ENCODE results near the gene SUDS3. TPM values are rescaled to one million over a fixed set of nuclear protein-coding genes. Genes with fewer than 3 reads are reported as not detected.
A peak's percentile ranks its signal among the peaks of the same experiment; 100 is the strongest.

The SUDS3 gene
- total and polyA plus RNA-seq, 5 experiments from 2014 or later = 10.7 to 31.7 (median 13.9) TPM

- DNase-seq (peak in 1 of 10 donors; percentile 21), ATAC-seq (peak; percentile 56 to 61)
- no peaks in the 10 kb centered on the region for H3K27me3 Mint-ChIP-seq
- peak overlapping the region; percentile 83 to 97 (median 90) for H3K27ac Mint-ChIP-seq
- POLR2A ChIA-PET = interaction anchor here (0.6 to 4.7 kb wide), 7 partner anchors 9 to 222 kb away, joined by 3 to 46 read pairs (median 3); partner anchors contain the start of genes PEBP1, SUDS3 and TAOK3
- H3K4me1 Mint-ChIP-seq = peaks cover 17 to 65% (median 41%) of the 10 kb centered on the region in 4 donors
- H3K9me3 Mint-ChIP-seq = peaks cover 0 to 4% (median 0%) of the 10 kb centered on the region in 9 donors
- H3K36me3 Mint-ChIP-seq = peaks cover 0 to 13% (median 7%) of the 10 kb centered on the region in 3 donors
- H3K4me3 Mint-ChIP-seq = peak overlapping the region; percentile 82 to 98 (median 92)
Observed at GRCh38 chr12:118358612-118359540, 17.5 kb upstream of the SUDS3 start.

DNA sequence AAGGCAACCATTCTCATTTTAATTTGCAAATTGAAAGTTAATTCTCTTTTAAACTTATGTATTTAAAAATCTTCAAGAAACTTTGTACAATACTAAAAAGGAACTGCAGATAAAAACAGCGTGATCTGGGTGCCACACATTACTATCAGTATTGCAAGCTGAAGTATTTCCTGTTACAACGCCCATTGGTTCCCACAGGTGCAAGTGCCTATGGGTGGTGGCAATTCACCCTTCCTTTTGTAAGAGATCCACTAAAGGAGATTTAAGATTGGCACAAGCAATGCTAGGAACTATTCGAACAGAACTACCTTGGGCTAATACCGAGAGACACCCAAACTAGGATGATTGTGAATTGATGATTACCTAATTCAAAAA is 16.8 kb upstream of the SUDS3 start:
- Mint-ChIP-seq H3K9me3 (peaks cover 0 to 1% (median 0%) of the 10 kb centered on the region in 9 donors), H3K4me3 (peak overlapping the region; percentile 82 to 98 (median 92)), H3K36me3 (peaks cover 0 to 9% (median 3%) of the 10 kb centered on the region in 3 donors), H3K27ac (peak overlapping the region; percentile 83 to 97 (median 90)), H3K27me3 (no peaks in the 10 kb centered on the region), H3K4me1 (peaks cover 15 to 62% (median 41%) of the 10 kb centered on the region in 4 donors)
- ATAC-seq (peak; percentile 87 to 88), DNase-seq (peak in 5 of 10 donors; percentile 17 to 39 (median 32))
- POLR2A ChIA-PET = interaction anchor here (0.8 to 4.7 kb wide), 5 partner anchors 8 to 223 kb away, joined by 3 to 46 read pairs (median 4); partner anchors contain the start of genes PEBP1, SUDS3 and TAOK3

GRCh38 chr12:118361092-118361404 is 15.3 kb upstream of the SUDS3 start:
- ATAC-seq = no peak
- POLR2A ChIA-PET = interaction anchor here (1.0 kb wide), 1 partner anchor 12 kb away, joined by 3 read pairs; the partner anchor contains the start of gene TAOK3
- Mint-ChIP-seq H3K27ac (no peak overlapping the region), H3K9me3 (peaks cover 0 to 1% (median 0%) of the 10 kb centered on the region in 9 donors), H3K4me3 (no peak overlapping the region), H3K36me3 (peaks cover 0 to 3% (median 0%) of the 10 kb centered on the region in 3 donors), H3K27me3 (no peaks in the 10 kb centered on the region), H3K4me1 (peaks cover 14 to 55% (median 37%) of the 10 kb centered on the region in 4 donors)
- DNase-seq = no peak

DNA sequence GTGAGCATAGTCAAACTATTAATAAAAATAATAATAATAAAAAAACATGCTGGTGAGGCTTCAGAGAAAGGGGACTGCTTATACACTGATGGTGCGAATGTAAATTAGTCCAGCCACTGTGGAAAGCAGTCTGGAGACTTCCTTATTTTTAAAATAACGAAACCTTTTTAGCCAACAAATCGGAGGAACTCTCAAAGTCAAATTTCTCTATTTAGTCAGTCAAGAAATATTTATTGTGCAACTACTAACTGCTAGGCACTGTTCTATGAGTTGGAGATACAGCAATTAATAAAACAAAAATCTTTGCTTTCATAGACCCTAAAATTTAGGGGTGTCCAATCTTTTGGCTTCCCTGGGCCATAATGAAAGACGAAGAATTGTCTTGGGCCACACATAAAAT is 14.5 kb upstream of the SUDS3 start:
- Mint-ChIP-seq H3K27me3 (no peaks in the 10 kb centered on the region), H3K9me3 (peaks cover 0 to 1% (median 0%) of the 10 kb centered on the region in 9 donors), H3K27ac (no peak overlapping the region), H3K36me3 (peaks cover 0 to 3% (median 0%) of the 10 kb centered on the region in 3 donors), H3K4me1 (peaks cover 13 to 47% (median 31%) of the 10 kb centered on the region in 4 donors), H3K4me3 (no peak overlapping the region)
- ATAC-seq = no peak
- DNase-seq = no peak
- POLR2A ChIA-PET = no interaction called here

GRCh38 chr12:118368821-118369220 is 7.5 kb upstream of the SUDS3 start:
- POLR2A ChIA-PET = interaction anchor here (0.6 to 0.7 kb wide), 4 partner anchors 9 to 225 kb away, joined by 3 read pairs; no protein-coding TSS in a partner anchor
- H3K36me3 Mint-ChIP-seq = no peaks in the 10 kb centered on the region
- no peaks in the 10 kb centered on the region for H3K9me3 Mint-ChIP-seq
- DNase-seq (no peak), ATAC-seq (no peak)
- H3K27ac Mint-ChIP-seq = no peak overlapping the region
- H3K27me3 Mint-ChIP-seq = no peaks in the 10 kb centered on the region
- no peak overlapping the region for H3K4me3 Mint-ChIP-seq
- peaks cover 14 to 42% (median 33%) of the 10 kb centered on the region in 4 donors for H3K4me1 Mint-ChIP-seq

DNA sequence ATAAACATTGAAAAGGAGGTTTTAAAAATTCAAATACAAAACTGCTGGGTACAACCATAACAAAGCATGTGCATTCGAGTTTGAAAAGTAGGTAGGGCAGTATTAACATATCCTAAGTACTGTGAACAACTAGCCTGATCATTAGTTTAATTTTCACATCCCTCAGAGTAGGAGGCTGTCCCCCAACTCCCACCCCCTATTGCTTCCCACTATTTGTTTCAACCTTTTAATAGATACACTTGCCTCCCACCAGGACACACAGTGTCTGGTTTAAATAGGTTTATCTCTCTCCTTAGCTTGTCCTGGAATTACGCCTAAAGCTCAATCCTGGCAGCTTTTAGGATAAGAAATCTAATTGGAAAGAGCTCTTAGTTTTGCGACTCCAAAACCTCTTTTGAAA is 5.8 kb upstream of the SUDS3 start:
- Mint-ChIP-seq H3K27ac (peak overlapping the region in 3 of 10 donors; percentile 15 to 41 (median 17)), H3K36me3 (no peaks in the 10 kb centered on the region), H3K9me3 (no peaks in the 10 kb centered on the region), H3K27me3 (no peaks in the 10 kb centered on the region), H3K4me1 (peaks cover 12 to 47% (median 38%) of the 10 kb centered on the region in 4 donors), H3K4me3 (peak overlapping the region; percentile 86 to 99 (median 95))
- DNase-seq (no peak), ATAC-seq (no peak)
- POLR2A ChIA-PET = no interaction called here

GRCh38 chr12:118371321-118372282 is 4.8 kb upstream of the SUDS3 start:
- POLR2A ChIA-PET = interaction anchor here (0.8 kb wide), 1 partner anchor 24 kb away, joined by 3 read pairs; no protein-coding TSS in a partner anchor
- H3K27ac Mint-ChIP-seq = peak overlapping the region in 8 of 10 donors; percentile 27 to 97 (median 84)
- peak in 4 of 10 donors; percentile 8 to 30 (median 14) for DNase-seq
- peaks cover 16 to 51% (median 44%) of the 10 kb centered on the region in 4 donors for H3K4me1 Mint-ChIP-seq
- ATAC-seq = no peak
- H3K36me3 Mint-ChIP-seq = no peaks in the 10 kb centered on the region
- H3K27me3 Mint-ChIP-seq = no peaks in the 10 kb centered on the region
- H3K4me3 Mint-ChIP-seq = peak overlapping the region; percentile 91 to 99 (median 95)
- H3K9me3 Mint-ChIP-seq = no peaks in the 10 kb centered on the region

DNA sequence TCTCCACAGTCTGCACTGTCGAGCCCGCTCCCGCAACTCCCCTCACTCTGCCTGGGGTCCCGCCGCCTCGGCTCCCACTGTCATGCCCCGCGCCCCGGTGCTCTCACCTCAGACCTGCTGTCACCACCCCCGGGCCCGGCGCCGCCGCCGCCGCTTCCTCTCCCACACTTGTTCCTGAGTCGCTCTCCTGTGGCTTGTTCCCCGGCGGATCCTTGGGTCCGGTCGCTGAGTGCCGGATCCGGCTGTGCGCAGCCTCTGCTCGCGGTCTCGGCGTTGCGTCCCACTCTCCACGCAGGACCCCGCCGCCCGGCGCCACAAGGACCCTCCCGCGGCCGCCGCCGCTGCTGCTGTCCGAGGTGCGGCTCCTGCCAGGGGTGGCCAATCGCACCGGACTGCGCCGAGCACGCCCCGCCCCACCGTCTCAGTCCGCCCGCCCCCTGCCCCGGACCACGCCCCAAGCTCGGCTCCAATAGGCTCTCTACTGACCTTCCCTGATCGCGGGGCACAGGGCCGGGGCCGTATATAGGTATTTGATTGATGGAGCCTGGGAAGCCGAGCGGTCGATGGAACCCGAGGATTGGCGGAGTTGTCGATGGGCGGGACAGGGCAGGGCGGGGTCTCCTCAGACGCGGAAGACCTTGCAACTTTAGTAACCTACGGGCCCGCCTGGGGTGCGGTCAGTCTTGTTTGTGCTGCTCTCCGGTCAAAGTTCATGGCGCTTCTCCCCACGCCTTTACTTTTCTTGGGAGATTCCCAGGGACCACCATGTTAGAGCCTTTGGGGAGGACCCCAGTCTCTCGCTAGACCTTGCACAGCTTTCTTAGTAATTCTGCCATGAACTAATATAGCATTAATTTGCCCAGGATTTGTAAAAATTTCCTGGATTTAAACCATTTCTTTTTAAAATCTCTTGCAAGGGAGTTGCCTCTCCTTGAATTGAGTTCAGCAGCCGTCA is 3.5 kb upstream of the SUDS3 start, which contains the start of gene TAOK3:
Gene TAOK3 (minus strand): TSS at position 367 of the 955 bp plus-strand sequence. CDS start 117,340 bp downstream, outside the sequence.
- Mint-ChIP-seq H3K9me3 (no peaks in the 10 kb centered on the region), H3K36me3 (peaks cover 0 to 2% (median 0%) of the 10 kb centered on the region in 3 donors), H3K27me3 (no peaks in the 10 kb centered on the region), H3K4me3 (peak within 1 kb of the TSS; percentile 91 to 99 (median 95)), H3K27ac (peak within 1 kb of the TSS; percentile 59 to 97 (median 96)), H3K4me1 (peaks cover 24 to 57% (median 52%) of the 10 kb centered on the region in 4 donors)
- ATAC-seq = peak; percentile 84 to 85
- DNase-seq = peak; percentile 93 to 99 (median 97)
- POLR2A ChIA-PET = interaction anchor here (0.5 to 2.3 kb wide), 7 partner anchors 12 to 237 kb away, joined by 3 to 33 read pairs (median 3); partner anchors contain the start of gene PEBP1

GRCh38 chr12:118373616-118374015 is 2.7 kb upstream of the SUDS3 start:
- Mint-ChIP-seq H3K27me3 (no peaks in the 10 kb centered on the region), H3K27ac (peak overlapping the region; percentile 59 to 97 (median 96)), H3K4me1 (peaks cover 26 to 61% (median 58%) of the 10 kb centered on the region in 4 donors), H3K4me3 (peak overlapping the region; percentile 91 to 99 (median 95)), H3K9me3 (no peaks in the 10 kb centered on the region), H3K36me3 (peaks cover 0 to 2% (median 0%) of the 10 kb centered on the region in 3 donors)
- no peak for ATAC-seq
- no peak for DNase-seq
- POLR2A ChIA-PET = interaction anchor here (0.6 to 2.3 kb wide), 5 partner anchors 15 to 1174 kb away, joined by 3 to 33 read pairs (median 4); partner anchors contain the start of gene PEBP1

GRCh38 chr12:118374126-118374725 is 2.1 kb upstream of the SUDS3 start:
- Mint-ChIP-seq H3K27me3 (no peaks in the 10 kb centered on the region), H3K36me3 (peaks cover 0 to 2% (median 0%) of the 10 kb centered on the region in 3 donors), H3K9me3 (no peaks in the 10 kb centered on the region), H3K4me1 (peaks cover 26 to 61% (median 57%) of the 10 kb centered on the region in 4 donors), H3K27ac (peak overlapping the region in 6 of 10 donors; percentile 24 to 97 (median 68)), H3K4me3 (peak overlapping the region; percentile 16 to 97 (median 74))
- ATAC-seq = no peak
- POLR2A ChIA-PET = interaction anchor here (0.6 to 2.3 kb wide), 2 partner anchors 16 to 1175 kb away, joined by 4 to 33 read pairs; no protein-coding TSS in a partner anchor
- DNase-seq = no peak

Measured in naive thymus-derived CD8-positive, alpha-beta T cell (primary cell).